IMR-90 (cell line): ENCODE data around the gene CHMP1B. TPM values are rescaled to one million over a fixed set of nuclear protein-coding genes. Genes with fewer than 3 reads are reported as not detected.

Source experiments
- ATAC-seq: fragments of 200-7000 bp; cut with Tn5 transposase; 2 replicates; pipeline ENCODE4 v1.9.1; 2020; ENCODE audit warnings: low read depth, mild to moderate bottlenecking, moderate library complexity
- BruUV-seq: library from RNA; stranded (reverse); fragments of 400-500 nt; replicated peaks from 2 replicates; lab custom pipeline; 2021; lab: Mats Ljungman, UMichigan
- CTCF ChIA-PET: fragments of 300-600 bp; formaldehyde crosslinking; extraction: SDS; loops from one replicate; lab custom pipeline; 2021; ENCODE audit warnings: antibody characterized with exemption; lab: Yijun Ruan, JAX
- POLR2A ChIA-PET: fragments of 300-600 bp; sonication (Branson Sonifier 250); formaldehyde crosslinking; loops from one replicate; lab custom pipeline; 2022; ENCODE audit warnings: antibody characterized with exemption; ENCODE audit not compliant: unreplicated experiment; lab: Charles Lee
- DNase-seq: peaks from one replicate; pipeline ENCODE4 v3.0.0; 2013
- H2AFZ ChIP-seq: replicated peaks from 2 replicates; pipeline ENCODE3; 2013; ENCODE audit warnings: low read length, mild to moderate bottlenecking; ENCODE audit not compliant: poor library complexity
- H2AK5ac ChIP-seq: 2 replicates; pipeline ENCODE4 v1.6.1; 2013; ENCODE audit warnings: low read depth, low read length, inconsistent platforms
- H2AK9ac ChIP-seq: replicated peaks from 2 replicates; pipeline ENCODE3; 2013; ENCODE audit warnings: mild to moderate bottlenecking, low read depth, low read length, moderate library complexity; ENCODE audit not compliant: poor library complexity
- H2BK120ac ChIP-seq: 2 replicates; pipeline ENCODE4 v1.6.1; 2013; ENCODE audit warnings: low read depth, low read length, inconsistent platforms
- H2BK15ac ChIP-seq: 3 replicates; pipeline ENCODE4 v1.6.1; 2013; ENCODE audit warnings: low read depth, low read length, inconsistent platforms
- H2BK20ac ChIP-seq: 2 replicates; pipeline ENCODE4 v1.6.1; 2013; ENCODE audit warnings: low read depth, mild to moderate bottlenecking, inconsistent platforms, low read length, moderate library complexity
- H2BK5ac ChIP-seq: 2 replicates; pipeline ENCODE4 v1.6.1; 2013; ENCODE audit warnings: mild to moderate bottlenecking, low read depth, low read length, inconsistent platforms; ENCODE audit not compliant: poor library complexity, severe bottlenecking
- H3K14ac ChIP-seq: replicated peaks from 2 replicates; pipeline ENCODE4 v1.6.1; 2013; ENCODE audit warnings: low read depth, low read length, inconsistent platforms
- H3K18ac ChIP-seq: 2 replicates; pipeline ENCODE4 v1.6.1; 2013; ENCODE audit warnings: low read depth, low read length, control low read depth
- H3K23ac ChIP-seq: 2 replicates; pipeline ENCODE4 v1.6.1; 2013; ENCODE audit warnings: low read depth, low read length, inconsistent platforms
- H3K27ac ChIP-seq: 2 replicates; pipeline ENCODE4 v1.5.1; 2013; ENCODE audit warnings: mild to moderate bottlenecking, control low read depth, low read length; ENCODE audit not compliant: insufficient read depth
- H3K27me3 ChIP-seq: 2 replicates; pipeline ENCODE4 v1.6.1; 2013; ENCODE audit warnings: low read length; ENCODE audit not compliant: control insufficient read depth, insufficient read depth
- H3K36me3 ChIP-seq: 2 replicates; pipeline ENCODE4 v1.6.1; 2013; ENCODE audit warnings: low read length, mixed read lengths; ENCODE audit not compliant: control insufficient read depth, insufficient read depth
- H3K4ac ChIP-seq: 2 replicates; pipeline ENCODE4 v1.6.1; 2013; ENCODE audit warnings: low read depth, low read length, inconsistent platforms
- H3K4me1 ChIP-seq: 2 replicates; pipeline ENCODE4 v1.6.1; 2013; ENCODE audit warnings: low read length, mixed read lengths; ENCODE audit not compliant: control insufficient read depth, insufficient read depth
- H3K4me2 ChIP-seq: 2 replicates; pipeline ENCODE4 v1.6.1; 2013; ENCODE audit warnings: low read depth, mild to moderate bottlenecking, control low read depth, low read length, moderate library complexity
- H3K4me3 ChIP-seq: 2 replicates; pipeline ENCODE4 v1.5.1; 2013; ENCODE audit warnings: low read depth, mild to moderate bottlenecking, control low read depth, low read length, moderate library complexity; ENCODE audit not compliant: insufficient read depth
- H3K56ac ChIP-seq: 2 replicates; pipeline ENCODE4 v1.6.1; 2013; ENCODE audit warnings: low read length, inconsistent platforms; ENCODE audit not compliant: insufficient read depth; ENCODE audit errors: extremely low read depth
- H3K79me1 ChIP-seq, 2 experiments: 2 replicates each; pipeline ENCODE4 v1.6.1; 2013; ENCODE audit warnings: low read length in 2 of 2, inconsistent platforms in 1 of 2, low read depth in 1 of 2
- H3K9ac ChIP-seq: 2 replicates; pipeline ENCODE4 v1.6.1; 2013; ENCODE audit warnings: low read depth, low read length, control low read depth
- H3K9me1 ChIP-seq: 2 replicates; pipeline ENCODE4 v1.6.1; 2013; ENCODE audit warnings: low read length, inconsistent platforms; ENCODE audit not compliant: insufficient read depth
- H3K9me3 ChIP-seq: 2 replicates; pipeline ENCODE4 v1.6.1; 2013; ENCODE audit warnings: low read length; ENCODE audit not compliant: control insufficient read depth, insufficient read depth
- H4K20me1 ChIP-seq: 2 replicates; pipeline ENCODE4 v1.6.1; 2013; ENCODE audit warnings: low read length, inconsistent platforms; ENCODE audit not compliant: insufficient read depth
- H4K5ac ChIP-seq: 2 replicates; pipeline ENCODE4 v1.6.1; 2013; ENCODE audit warnings: mild to moderate bottlenecking, low read depth, low read length, control low read depth
- H4K8ac ChIP-seq, 2 experiments: 2 replicates each; pipeline ENCODE4 v1.6.1; 2013; ENCODE audit warnings: low read depth in 2 of 2, low read length in 2 of 2, control low read depth in 1 of 2, inconsistent platforms in 1 of 2
- H4K91ac ChIP-seq: 2 replicates; pipeline ENCODE4 v1.6.1; 2013; ENCODE audit warnings: low read depth, low read length, inconsistent platforms; ENCODE audit not compliant: insufficient read depth
- BHLHE40 ChIP-seq: fragments of 150-350 bp; IDR thresholded peaks from 2 replicates; pipeline ENCODE4 v1.6.1; 2016; ENCODE audit warnings: mild to moderate bottlenecking, low read depth, low read length
- CEBPB ChIP-seq: IDR thresholded peaks from 2 replicates; pipeline ENCODE4 v1.6.1; 2012; ENCODE audit warnings: low read depth, low read length, improper control_type of control experiment
- CHD1 ChIP-seq: IDR thresholded peaks from 2 replicates; pipeline ENCODE4 v1.6.1; 2012; ENCODE audit warnings: low read depth, low read length, improper control_type of control experiment
- CTCF ChIP-seq: conservative IDR thresholded peaks from 2 replicates; pipeline ENCODE4 v1.5.1; 2012; ENCODE audit warnings: mild to moderate bottlenecking, low read depth, low read length, improper control_type of control experiment
- ELK1 ChIP-seq: fragments of 150-350 bp; IDR thresholded peaks from 2 replicates; pipeline ENCODE4 v1.6.1; 2016; ENCODE audit warnings: low read depth, mild to moderate bottlenecking, low read length, moderate library complexity, borderline replicate concordance
- MAZ ChIP-seq: IDR thresholded peaks from 2 replicates; pipeline ENCODE4 v1.6.1; 2012; ENCODE audit warnings: low read depth, mild to moderate bottlenecking, low read length, improper control_type of control experiment, moderate library complexity, borderline replicate concordance
- MXI1 ChIP-seq: IDR thresholded peaks from 2 replicates; pipeline ENCODE4 v1.6.1; 2012; ENCODE audit warnings: low read depth, mild to moderate bottlenecking, low read length, moderate library complexity, borderline replicate concordance
- NFE2L2 ChIP-seq: fragments of 150-350 bp; IDR thresholded peaks from 2 replicates; pipeline ENCODE4 v1.6.1; 2016; ENCODE audit warnings: low read depth, mild to moderate bottlenecking, low read length
- POLR2A ChIP-seq: IDR thresholded peaks from 2 replicates; pipeline ENCODE4 v1.6.1; 2012; ENCODE audit warnings: mild to moderate bottlenecking, low read depth, low read length
- RAD21 ChIP-seq: IDR thresholded peaks from 2 replicates; pipeline ENCODE4 v1.6.1; 2012; ENCODE audit warnings: low read length, improper control_type of control experiment
- RCOR1 ChIP-seq: IDR thresholded peaks from 2 replicates; pipeline ENCODE4 v1.6.1; 2012; ENCODE audit warnings: mild to moderate bottlenecking, low read length, improper control_type of control experiment; ENCODE audit not compliant: insufficient replicate concordance
- RFX5 ChIP-seq: IDR thresholded peaks from 2 replicates; pipeline ENCODE4 v1.8.0; 2012; ENCODE audit warnings: low read depth, mild to moderate bottlenecking, low read length, moderate library complexity
- SMC3 ChIP-seq: fragments of 150-350 bp; IDR thresholded peaks from 2 replicates; pipeline ENCODE4 v1.6.1; 2016; ENCODE audit warnings: low read depth, mild to moderate bottlenecking, antibody characterized with exemption, low read length, moderate library complexity
- USF2 ChIP-seq: fragments of 150-350 bp; IDR thresholded peaks from 2 replicates; pipeline ENCODE4 v1.6.1; 2017; ENCODE audit warnings: mild to moderate bottlenecking, antibody characterized with exemption, low read length, low read depth
- WGBS, 2 experiments: methylation state at CpG; one replicate each; pipeline versions ENCODE4 v1.1.5 to v1.1.7; 2013; ENCODE audit warnings: missing lambda C conversion rate in 2 of 2; ENCODE audit not compliant: insufficient read length in 1 of 2; ENCODE audit errors: extremely low coverage in 2 of 2; 5-methylcytosine and 5-hydroxymethylcytosine counted together
- dilution Hi-C: fragments of 300-500 bp; cut with HindIII; formaldehyde crosslinking; loops from one replicate; pipeline ENCODE4 v1.14.3; 2018; ENCODE audit warnings: low sequenced_read_pairs; ENCODE audit not compliant: unreplicated experiment
- in situ Hi-C: fragments of 300-500 bp; cut with MboI; formaldehyde crosslinking; loops from 3 replicates; pipeline ENCODE4 v1.14.3; 2019; ENCODE audit warnings: low sequenced_read_pairs, inconsistent platforms, mixed read lengths
- intact Hi-C: fragments of 100-400 bp; cut with micrococcal nuclease; formaldehyde crosslinking; loops from 2 replicates; pipeline ENCODE4 v1.10.0; 2022
- polyA plus RNA-seq, 3 experiments: library from polyadenylated mRNA; depleted of rRNA; stranded (reverse); fragments of >200 nt; gene quantifications; 2 replicates each; pipeline ENCODE4 v1.2.3, GENCODE V29; 2012; ENCODE audit warnings: low replicate concordance in 1 of 3
- total RNA-seq: library from RNA; depleted of rRNA; stranded (reverse); fragments of >200 nt; gene quantifications from 2 replicates; pipeline ENCODE4 v1.2.3, GENCODE V29; 2012

CHMP1B gene
- total and polyA plus RNA-seq, 2 of the 4 experiments (the other 2 are of a cell fraction), result 21.1 to 39.4 TPM

GRCh38 chr18:11899063-11899462 is 47.9 kb downstream of the CHMP1B start:
- dilution Hi-C loops, result no loop called here

More at GRCh38 chr18:11899063-11899462, 47.9 kb downstream of the CHMP1B start:
- no peaks in the 10 kb centered on the region for H3K4me1 ChIP-seq
- no peak overlapping the region for H3K23ac ChIP-seq
- peaks cover 12% of the 10 kb centered on the region for H3K36me3 ChIP-seq
- no peak overlapping the region for H3K9ac ChIP-seq
- ATAC-seq (no peak), DNase-seq (no peak)
- no peak overlapping the region for H3K4ac ChIP-seq
- H3K9me3 ChIP-seq, result no peaks in the 10 kb centered on the region
- no peak overlapping the region for H2BK15ac ChIP-seq
- 100% methylated on average over 1 of the region's 3 CpGs; no CpG with 5 or more reads in 1 of the 2 experiments for WGBS, 2 experiments
- TF ChIP-seq POLR2A (no peak), USF2 (no peak), RFX5 (no peak), RAD21 (no peak), CTCF (no peak), MAZ (no peak), CHD1 (no peak), SMC3 (no peak), ELK1 (no peak), MXI1 (no peak), NFE2L2 (no peak), CEBPB (no peak), RCOR1 (no peak), BHLHE40 (no peak)
- H3K56ac ChIP-seq, result no peak overlapping the region
- no peaks in the 10 kb centered on the region for H3K27me3 ChIP-seq
- H3K4me2 ChIP-seq, result no peak overlapping the region
- no peak overlapping the region for H2AK9ac ChIP-seq
- no peak overlapping the region for H2BK20ac ChIP-seq
- H2AFZ ChIP-seq, result no peak overlapping the region
- peaks cover 4% of the 10 kb centered on the region in 2 experiments; a peak in 2 of 4 replicates for H3K79me1 ChIP-seq
- BruUV-seq, result no TSS peak
- no peak overlapping the region for H4K5ac ChIP-seq
- no peak overlapping the region for H2BK5ac ChIP-seq
- H3K14ac ChIP-seq, result no peak overlapping the region
- H4K20me1 ChIP-seq, result no peaks in the 10 kb centered on the region
- no peak overlapping the region for H3K4me3 ChIP-seq
- intact Hi-C loops (no loop called here), in situ Hi-C loops (no loop called here)
- H3K27ac ChIP-seq, result no peak overlapping the region
- H3K18ac ChIP-seq, result no peak overlapping the region
- no peak overlapping the region for H2BK120ac ChIP-seq
- ChIA-PET CTCF (no interaction called here), POLR2A (no interaction called here)
- peaks cover 2% of the 10 kb centered on the region; the same call in 1 of the 2 replicates for H3K9me1 ChIP-seq
- H2AK5ac ChIP-seq, result no peak overlapping the region
- no peak overlapping the region for H4K91ac ChIP-seq
- H4K8ac ChIP-seq, result no peak overlapping the region
